HepG2 (cell line): Measurements from ENCODE around the gene TFAP2B.

ENCODE experiments used
- BRCA1 ChIP-seq: sonication (generic); formaldehyde crosslinking; IDR thresholded peaks from 2 replicates; pipeline ENCODE4 v1.4.0; 2020; ENCODE audit warnings: missing genetic modification reagents
- NR2C2 ChIP-seq: sonication (generic); formaldehyde crosslinking; IDR thresholded peaks from 2 replicates; pipeline ENCODE4 v1.4.0; 2020; ENCODE audit warnings: missing genetic modification reagents, mild to moderate bottlenecking, moderate library complexity, borderline replicate concordance
- PCBP1 ChIP-seq: fragments of 200-400 bp; formaldehyde crosslinking; IDR thresholded peaks from 2 replicates; pipeline ENCODE4 v1.6.1; 2017; ENCODE audit warnings: mild to moderate bottlenecking, low read depth, low read length, borderline replicate concordance
- SMYD3 ChIP-seq: sonication (generic); formaldehyde crosslinking; IDR thresholded peaks from 2 replicates; pipeline ENCODE4 v1.8.1; 2023; ENCODE audit warnings: mild to moderate bottlenecking, missing genetic modification reagents
- SRF ChIP-seq: IDR thresholded peaks from 2 replicates; pipeline ENCODE4 v1.6.1; 2011; ENCODE audit warnings: mild to moderate bottlenecking, low read depth, low read length, moderate library complexity
- ZBTB20 ChIP-seq: sonication (generic); formaldehyde crosslinking; IDR thresholded peaks from 2 replicates; pipeline ENCODE4 v1.8.1; 2023; ENCODE audit warnings: missing genetic modification reagents, low read depth, mild to moderate bottlenecking, borderline replicate concordance
- TF ChIP-seq, protein P1 (sequence below): sonication (generic); formaldehyde crosslinking; IDR thresholded peaks from 2 replicates; pipeline ENCODE4 v1.4.0; 2020; ENCODE audit warnings: low read depth, mild to moderate bottlenecking, missing genetic modification reagents
- TF ChIP-seq, protein P2 (sequence below): conservative IDR thresholded peaks from 2 replicates; pipeline ENCODE4 v1.6.1; 2018; ENCODE audit warnings: missing genetic modification reagents

DNA sequence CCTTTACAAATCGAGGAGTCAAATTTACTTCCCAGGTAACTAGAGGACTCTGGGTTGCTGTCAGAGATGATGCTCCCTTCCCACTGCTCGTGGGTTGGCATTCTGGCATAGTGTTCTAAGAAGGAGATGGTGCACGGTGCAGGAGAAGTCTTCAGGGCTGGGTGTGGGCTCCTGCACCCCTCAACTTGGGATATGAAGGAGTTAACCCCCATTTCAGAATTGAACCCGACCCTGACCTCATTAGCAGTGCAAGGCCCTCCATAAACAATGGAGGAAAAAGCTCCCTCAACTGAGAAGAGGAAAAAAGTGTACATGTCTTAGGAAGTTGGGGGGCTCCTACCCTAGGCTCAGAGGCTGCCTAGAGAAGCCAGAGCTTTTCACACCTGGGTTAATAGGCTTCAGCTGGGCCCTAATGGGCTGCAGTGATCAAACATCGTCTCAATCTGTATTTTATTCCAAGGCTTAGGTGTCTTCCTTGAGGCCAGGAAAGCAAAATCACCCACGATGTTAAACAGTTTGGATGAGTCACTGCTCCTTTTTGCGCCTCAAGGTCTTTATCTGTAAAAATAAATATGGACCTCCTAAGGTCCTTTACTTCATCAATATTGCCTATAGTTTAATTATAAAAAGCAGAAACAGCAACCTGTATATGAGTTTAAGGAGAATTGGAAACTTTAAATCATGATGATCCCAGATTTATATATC is 29.4 kb downstream of the TFAP2B start:
- TF ChIP-seq SRF, result no peak
- TF ChIP-seq, protein P1, sequence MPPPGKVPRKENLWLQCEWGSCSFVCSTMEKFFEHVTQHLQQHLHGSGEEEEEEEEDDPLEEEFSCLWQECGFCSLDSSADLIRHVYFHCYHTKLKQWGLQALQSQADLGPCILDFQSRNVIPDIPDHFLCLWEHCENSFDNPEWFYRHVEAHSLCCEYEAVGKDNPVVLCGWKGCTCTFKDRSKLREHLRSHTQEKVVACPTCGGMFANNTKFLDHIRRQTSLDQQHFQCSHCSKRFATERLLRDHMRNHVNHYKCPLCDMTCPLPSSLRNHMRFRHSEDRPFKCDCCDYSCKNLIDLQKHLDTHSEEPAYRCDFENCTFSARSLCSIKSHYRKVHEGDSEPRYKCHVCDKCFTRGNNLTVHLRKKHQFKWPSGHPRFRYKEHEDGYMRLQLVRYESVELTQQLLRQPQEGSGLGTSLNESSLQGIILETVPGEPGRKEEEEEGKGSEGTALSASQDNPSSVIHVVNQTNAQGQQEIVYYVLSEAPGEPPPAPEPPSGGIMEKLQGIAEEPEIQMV (CRISPR knock-in tag), result no peak
- TF ChIP-seq NR2C2, result no peak
- no peak for TF ChIP-seq SMYD3 (CRISPR knock-in tag)
- no peak for TF ChIP-seq ZBTB20 (CRISPR knock-in tag)
- TF ChIP-seq, protein P2, sequence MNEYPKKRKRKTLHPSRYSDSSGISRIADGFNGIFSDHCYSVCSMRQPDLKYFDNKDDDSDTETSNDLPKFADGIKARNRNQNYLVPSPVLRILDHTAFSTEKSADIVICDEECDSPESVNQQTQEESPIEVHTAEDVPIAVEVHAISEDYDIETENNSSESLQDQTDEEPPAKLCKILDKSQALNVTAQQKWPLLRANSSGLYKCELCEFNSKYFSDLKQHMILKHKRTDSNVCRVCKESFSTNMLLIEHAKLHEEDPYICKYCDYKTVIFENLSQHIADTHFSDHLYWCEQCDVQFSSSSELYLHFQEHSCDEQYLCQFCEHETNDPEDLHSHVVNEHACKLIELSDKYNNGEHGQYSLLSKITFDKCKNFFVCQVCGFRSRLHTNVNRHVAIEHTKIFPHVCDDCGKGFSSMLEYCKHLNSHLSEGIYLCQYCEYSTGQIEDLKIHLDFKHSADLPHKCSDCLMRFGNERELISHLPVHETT (CRISPR knock-in tag), result no peak
- TF ChIP-seq BRCA1 (CRISPR knock-in tag), result no peak
- no peak for TF ChIP-seq PCBP1
